ENCODE measurements around the gene GNB1L. TPM values are rescaled to one million over a fixed set of nuclear protein-coding genes. Genes with fewer than 3 reads are reported as not detected.

Gene GNB1L
- total and polyA plus RNA-seq, 7 donors: 2.5 to 15.0 (median 5.3) TPM

DNA sequence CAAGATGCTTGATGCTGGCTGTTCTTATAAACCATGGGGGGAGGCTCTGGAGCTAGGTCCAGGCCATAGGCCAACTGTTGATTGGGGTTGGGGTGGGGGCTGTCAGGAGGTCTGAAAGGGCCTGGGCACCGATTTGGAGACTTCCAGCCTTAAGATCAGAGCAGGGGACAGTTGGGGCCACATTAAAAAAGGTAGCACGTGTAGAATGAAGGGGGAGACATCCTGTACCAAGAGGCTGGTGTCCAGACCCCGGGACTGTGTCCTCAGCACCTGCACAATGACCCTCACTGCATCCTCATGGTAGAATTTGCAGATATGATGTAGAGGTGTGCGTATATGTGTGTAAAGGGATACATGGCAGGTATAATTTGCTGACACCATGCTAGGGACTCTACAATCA lies 106.5 kb downstream of the GNB1L start:
- Histone ChIP-seq H3K36me3 (no peaks in the 10 kb centered on the region), H3K27me3 (peaks cover 0 to 28% (median 0%) of the 10 kb centered on the region in 3 donors), H3K27ac (no peak overlapping the region), H3K4me1 (no peaks in the 10 kb centered on the region), H3K9me3 (no peaks in the 10 kb centered on the region), H3K4me3 (no peak overlapping the region)
- TF ChIP-seq EP300 (IDR thresholded peaks at IDR 0.05) (no peak), POLR2AphosphoS5 (IDR thresholded peaks at IDR 0.05) (no peak), POLR2A (IDR thresholded peaks at IDR 0.05) (no peak)
- TF ChIP-seq, protein P1, sequence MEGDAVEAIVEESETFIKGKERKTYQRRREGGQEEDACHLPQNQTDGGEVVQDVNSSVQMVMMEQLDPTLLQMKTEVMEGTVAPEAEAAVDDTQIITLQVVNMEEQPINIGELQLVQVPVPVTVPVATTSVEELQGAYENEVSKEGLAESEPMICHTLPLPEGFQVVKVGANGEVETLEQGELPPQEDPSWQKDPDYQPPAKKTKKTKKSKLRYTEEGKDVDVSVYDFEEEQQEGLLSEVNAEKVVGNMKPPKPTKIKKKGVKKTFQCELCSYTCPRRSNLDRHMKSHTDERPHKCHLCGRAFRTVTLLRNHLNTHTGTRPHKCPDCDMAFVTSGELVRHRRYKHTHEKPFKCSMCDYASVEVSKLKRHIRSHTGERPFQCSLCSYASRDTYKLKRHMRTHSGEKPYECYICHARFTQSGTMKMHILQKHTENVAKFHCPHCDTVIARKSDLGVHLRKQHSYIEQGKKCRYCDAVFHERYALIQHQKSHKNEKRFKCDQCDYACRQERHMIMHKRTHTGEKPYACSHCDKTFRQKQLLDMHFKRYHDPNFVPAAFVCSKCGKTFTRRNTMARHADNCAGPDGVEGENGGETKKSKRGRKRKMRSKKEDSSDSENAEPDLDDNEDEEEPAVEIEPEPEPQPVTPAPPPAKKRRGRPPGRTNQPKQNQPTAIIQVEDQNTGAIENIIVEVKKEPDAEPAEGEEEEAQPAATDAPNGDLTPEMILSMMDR (IDR thresholded peaks at IDR 0.05): no peak
- WGBS, 2 donors: 52 to 81% methylated on average over 4 of the region's 4 CpGs
- no peak for DNase-seq
- intact Hi-C loops (cut with DNase I): no loop called here

DNA sequence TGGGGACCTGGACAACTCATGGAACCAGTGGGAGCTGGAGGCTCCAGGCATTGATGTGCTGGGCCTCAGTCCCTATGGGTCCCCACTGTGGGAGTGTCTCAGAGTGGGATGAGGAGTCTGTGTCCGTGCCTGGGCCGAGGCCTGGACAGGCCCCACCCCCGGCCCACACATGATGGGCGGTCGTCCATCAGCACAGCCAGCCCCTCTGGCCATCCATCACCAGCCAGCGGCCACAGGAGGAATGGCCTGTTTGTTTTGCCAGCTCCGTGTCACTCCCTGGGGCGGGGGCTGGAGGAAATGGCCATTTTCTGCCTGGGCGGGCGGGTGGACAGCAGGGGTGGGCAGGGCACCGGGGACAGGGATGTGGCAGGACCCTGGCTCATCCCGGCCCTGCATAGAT lies 107.1 kb downstream of the GNB1L start:
- Histone ChIP-seq H3K4me3 (no peak overlapping the region), H3K4me1 (no peaks in the 10 kb centered on the region), H3K27me3 (peaks cover 0 to 24% (median 0%) of the 10 kb centered on the region in 3 donors), H3K9me3 (no peaks in the 10 kb centered on the region), H3K36me3 (no peaks in the 10 kb centered on the region), H3K27ac (no peak overlapping the region)
- TF ChIP-seq POLR2AphosphoS5 (IDR thresholded peaks at IDR 0.05) (no peak), POLR2A (IDR thresholded peaks at IDR 0.05) (no peak), EP300 (IDR thresholded peaks at IDR 0.05) (no peak)
- TF ChIP-seq, protein P1 (IDR thresholded peaks at IDR 0.05): no peak
- no peak for DNase-seq
- WGBS, 2 donors: 56 to 76% methylated on average over 12 of the region's 12 CpGs
- intact Hi-C loops (cut with DNase I): no loop called here

DNA sequence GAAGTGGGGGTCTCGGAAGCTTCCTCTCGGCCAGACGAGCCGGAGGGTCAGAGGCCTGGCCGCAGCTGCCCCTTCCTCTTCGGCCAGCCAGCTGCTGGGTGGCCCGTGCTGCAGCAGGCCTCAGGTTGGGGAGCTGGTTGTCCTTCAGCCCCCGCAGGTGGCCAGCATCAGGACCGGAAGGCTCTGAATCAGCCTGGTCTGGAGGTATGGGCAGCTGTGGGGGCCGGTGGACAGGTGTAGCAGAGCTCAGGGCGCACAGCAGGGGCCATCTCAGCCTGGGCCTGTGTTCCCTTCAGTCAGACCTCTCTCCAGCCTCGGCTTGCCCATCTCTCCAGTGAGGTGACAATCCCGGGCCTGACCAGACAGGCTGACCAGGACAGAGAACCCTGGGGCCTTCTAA lies 107.9 kb downstream of the GNB1L start:
- 88 to 93% methylated on average over 13 of the region's 13 CpGs for WGBS, 2 donors
- Histone ChIP-seq H3K36me3 (no peaks in the 10 kb centered on the region), H3K27me3 (peaks cover 0 to 20% (median 0%) of the 10 kb centered on the region in 3 donors), H3K4me3 (no peak overlapping the region), H3K4me1 (no peaks in the 10 kb centered on the region), H3K9me3 (no peaks in the 10 kb centered on the region), H3K27ac (no peak overlapping the region)
- DNase-seq: no peak
- no peak for TF ChIP-seq POLR2A (IDR thresholded peaks at IDR 0.05)
- TF ChIP-seq, protein P1 (IDR thresholded peaks at IDR 0.05): no peak
- TF ChIP-seq EP300 (IDR thresholded peaks at IDR 0.05): no peak
- TF ChIP-seq POLR2AphosphoS5 (IDR thresholded peaks at IDR 0.05): no peak
- intact Hi-C loops (cut with DNase I): no loop called here

DNA sequence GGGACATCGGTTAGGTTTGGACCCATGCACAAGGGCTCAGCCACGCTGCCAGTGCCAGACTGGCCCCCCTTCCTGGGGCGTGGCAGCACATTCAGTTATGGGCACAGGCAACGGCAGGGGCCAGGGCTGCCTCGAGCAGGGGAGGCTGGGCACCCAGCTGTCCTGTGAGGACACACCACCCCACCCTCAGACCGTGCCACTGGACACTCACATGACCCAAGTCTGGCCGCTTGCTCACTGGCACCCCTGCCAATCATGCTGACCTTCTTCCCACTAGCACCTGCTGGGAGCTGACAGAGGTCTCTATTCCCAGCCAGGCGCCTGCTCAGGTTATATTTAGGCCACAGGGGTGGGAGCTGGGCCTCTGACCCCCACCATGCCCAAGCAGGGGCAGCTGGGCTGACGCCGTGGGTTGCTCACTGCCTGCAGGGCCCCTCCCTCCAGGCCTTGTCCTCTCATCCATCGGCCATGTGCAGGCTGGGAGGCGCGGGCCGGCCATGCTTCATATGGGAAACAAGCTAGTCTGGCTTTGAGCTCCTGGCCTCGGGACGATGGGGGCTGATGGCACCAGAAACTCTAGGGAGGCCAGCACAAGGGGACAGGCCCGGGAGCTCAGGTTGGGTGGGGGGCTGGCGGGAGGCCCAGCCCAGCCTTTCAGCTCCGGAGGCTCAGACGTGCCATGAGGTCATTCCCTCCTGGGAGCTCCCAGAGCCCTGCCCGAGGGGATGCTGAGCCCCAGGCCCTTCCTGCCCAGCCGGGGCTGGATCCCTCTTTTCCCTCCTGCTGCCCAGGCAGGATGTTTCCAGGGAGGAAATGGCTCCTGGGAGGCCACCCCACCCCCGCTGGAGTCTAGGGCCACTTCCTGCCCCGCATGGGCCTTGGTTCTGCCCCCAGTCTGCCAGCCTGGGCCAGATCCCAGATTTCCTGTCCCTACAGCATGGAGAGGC lies 109.2 kb downstream of the GNB1L start:
- DNase-seq: no peak
- no peak overlapping the region for H3K27ac ChIP-seq
- H3K36me3 ChIP-seq: no peaks in the 10 kb centered on the region
- peaks cover 0 to 9% (median 0%) of the 10 kb centered on the region in 3 donors for H3K27me3 ChIP-seq
- TF ChIP-seq POLR2A (IDR thresholded peaks at IDR 0.05) (no peak), EP300 (IDR thresholded peaks at IDR 0.05) (no peak), POLR2AphosphoS5 (IDR thresholded peaks at IDR 0.05) (no peak)
- TF ChIP-seq, protein P1 (IDR thresholded peaks at IDR 0.05): no peak
- H3K4me1 ChIP-seq: no peaks in the 10 kb centered on the region
- intact Hi-C loops (cut with DNase I): no loop called here
- no peak overlapping the region for H3K4me3 ChIP-seq
- H3K9me3 ChIP-seq: no peaks in the 10 kb centered on the region
- 48 to 71% methylated on average over 24 of the region's 24 CpGs for WGBS, 2 donors
